GM18519 (cell line): ENCODE results near the gene PRKN.

Experiments used
- ATAC-seq: cut with Tn5 transposase; IDR thresholded peaks from one replicate; pipeline ENCODE4 v1.9.1; 2021; ENCODE audit warnings: mild to moderate bottlenecking, moderate library complexity; ENCODE audit not compliant: unreplicated experiment, low FRiP score

Gene PRKN

GRCh38 chr6:162217058-162217457, 510.5 kb downstream of the PRKN start:
- ATAC-seq = no peak

GRCh38 chr6:162211777-162212176, 515.8 kb downstream of the PRKN start:
- ATAC-seq = no peak

GRCh38 chr6:162211022-162211421, 516.5 kb downstream of the PRKN start:
- no peak for ATAC-seq

GRCh38 chr6:162203287-162203686, 524.3 kb downstream of the PRKN start:
- ATAC-seq = no peak

GRCh38 chr6:162200945-162201690, 526.4 kb downstream of the PRKN start:
- no peak for ATAC-seq

GRCh38 chr6:162200041-162200440, 527.5 kb downstream of the PRKN start:
- no peak for ATAC-seq

GRCh38 chr6:162198925-162199324, 528.6 kb downstream of the PRKN start:
- no peak for ATAC-seq

- ATAC-seq = no peak
Observed at GRCh38 chr6:162198076-162198475, 529.5 kb downstream of the PRKN start.

GRCh38 chr6:162195441-162195840, 532.1 kb downstream of the PRKN start:
- no peak for ATAC-seq

GRCh38 chr6:162190981-162191380, 536.6 kb downstream of the PRKN start:
- ATAC-seq = no peak

- ATAC-seq = no peak
Observed at GRCh38 chr6:162187168-162187935, 540.2 kb downstream of the PRKN start.

- ATAC-seq = no peak
Observed at GRCh38 chr6:162184465-162184864, 543.1 kb downstream of the PRKN start.

GRCh38 chr6:162181741-162182401, 545.7 kb downstream of the PRKN start:
- ATAC-seq = no peak

GRCh38 chr6:162181111-162181510, 546.5 kb downstream of the PRKN start:
- ATAC-seq = no peak

- no peak for ATAC-seq
Observed at GRCh38 chr6:162179196-162179951, 548.2 kb downstream of the PRKN start.

GRCh38 chr6:162178666-162179065, 548.9 kb downstream of the PRKN start:
- ATAC-seq = no peak

- no peak for ATAC-seq
Observed at GRCh38 chr6:162178266-162178665, 549.3 kb downstream of the PRKN start.

GRCh38 chr6:162177746-162178145, 549.8 kb downstream of the PRKN start:
- ATAC-seq = no peak

GRCh38 chr6:162173466-162173865, 554.1 kb downstream of the PRKN start:
- ATAC-seq = no peak

- no peak for ATAC-seq
Observed at GRCh38 chr6:162165479-162165878, 562.1 kb downstream of the PRKN start.
